HL-60 (cell line): ENCODE data around the gene ZSCAN20.

ENCODE experiments used
- DNase-seq, 2 experiments: peaks; one replicate each; pipeline ENCODE4 v3.0.0-alpha.2; 2010 to 2020; ENCODE audit warnings: low read depth in 1 of 2, low spot score in 1 of 2
- H3K27ac ChIP-seq: fragments of 250-450 bp; sonication (Bioruptor Pico); replicated peaks from 2 replicates; pipeline ENCODE4 v1.5.1; 2020; ENCODE audit warnings: mild to moderate bottlenecking, moderate library complexity
- H3K27me3 ChIP-seq: fragments of 250-450 bp; sonication (Bioruptor Pico); 2 replicates; pipeline ENCODE4 v1.5.1; 2021; ENCODE audit warnings: mild to moderate bottlenecking, moderate library complexity; ENCODE audit not compliant: insufficient read depth, poor library complexity, severe bottlenecking
- H3K4me3 ChIP-seq: replicated peaks from 2 replicates; pipeline ENCODE4 v1.5.1; 2011; ENCODE audit warnings: mild to moderate bottlenecking, control low read depth, low read length; ENCODE audit not compliant: insufficient read depth
- GABPA ChIP-seq: IDR thresholded peaks from 2 replicates; pipeline ENCODE4 v1.6.1; 2012; ENCODE audit warnings: low read depth
- POLR2AphosphoS5 ChIP-seq: IDR thresholded peaks from 2 replicates; pipeline ENCODE4 v1.6.1; 2012; ENCODE audit warnings: low read depth
- SPI1 ChIP-seq: IDR thresholded peaks from 2 replicates; pipeline ENCODE4 v1.6.1; 2012; ENCODE audit warnings: low read depth, mild to moderate bottlenecking, borderline replicate concordance
- TF ChIP-seq, protein P1 (sequence below): IDR thresholded peaks from 2 replicates; pipeline ENCODE4 v1.6.1; 2012; ENCODE audit warnings: low read depth; ENCODE audit not compliant: insufficient replicate concordance
- TF ChIP-seq, protein P2 (sequence below): IDR thresholded peaks from one replicate; pipeline ENCODE4 v1.5.1; 2011; ENCODE audit warnings: low read length, control low read depth, inconsistent platforms; ENCODE audit not compliant: insufficient read depth

Gene ZSCAN20

DNA sequence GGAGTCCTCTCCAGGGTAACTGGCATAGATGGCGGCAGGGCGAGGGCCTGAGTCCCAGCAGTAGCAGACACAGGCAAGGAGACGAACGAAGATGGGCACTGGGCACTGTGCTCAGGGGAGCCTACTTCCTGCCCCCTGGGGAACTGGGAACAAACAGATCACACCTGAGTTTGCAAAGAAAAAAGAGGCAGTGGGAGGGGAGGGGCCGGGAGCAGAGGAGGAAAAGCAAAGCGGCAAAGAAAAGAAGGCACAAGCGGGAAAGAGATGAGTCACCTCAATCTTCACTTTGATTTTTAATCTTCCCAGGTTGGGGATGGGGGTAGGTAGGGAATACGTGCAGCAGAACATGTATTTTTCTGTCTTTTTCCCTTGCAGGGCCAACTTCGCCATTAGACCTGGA, 44.0 kb downstream of the ZSCAN20 start:
- H3K27me3 ChIP-seq, result no peaks in the 10 kb centered on the region
- no peak overlapping the region for H3K4me3 ChIP-seq
- H3K27ac ChIP-seq, result no peak overlapping the region
- no peak for DNase-seq
- TF ChIP-seq, protein P1, sequence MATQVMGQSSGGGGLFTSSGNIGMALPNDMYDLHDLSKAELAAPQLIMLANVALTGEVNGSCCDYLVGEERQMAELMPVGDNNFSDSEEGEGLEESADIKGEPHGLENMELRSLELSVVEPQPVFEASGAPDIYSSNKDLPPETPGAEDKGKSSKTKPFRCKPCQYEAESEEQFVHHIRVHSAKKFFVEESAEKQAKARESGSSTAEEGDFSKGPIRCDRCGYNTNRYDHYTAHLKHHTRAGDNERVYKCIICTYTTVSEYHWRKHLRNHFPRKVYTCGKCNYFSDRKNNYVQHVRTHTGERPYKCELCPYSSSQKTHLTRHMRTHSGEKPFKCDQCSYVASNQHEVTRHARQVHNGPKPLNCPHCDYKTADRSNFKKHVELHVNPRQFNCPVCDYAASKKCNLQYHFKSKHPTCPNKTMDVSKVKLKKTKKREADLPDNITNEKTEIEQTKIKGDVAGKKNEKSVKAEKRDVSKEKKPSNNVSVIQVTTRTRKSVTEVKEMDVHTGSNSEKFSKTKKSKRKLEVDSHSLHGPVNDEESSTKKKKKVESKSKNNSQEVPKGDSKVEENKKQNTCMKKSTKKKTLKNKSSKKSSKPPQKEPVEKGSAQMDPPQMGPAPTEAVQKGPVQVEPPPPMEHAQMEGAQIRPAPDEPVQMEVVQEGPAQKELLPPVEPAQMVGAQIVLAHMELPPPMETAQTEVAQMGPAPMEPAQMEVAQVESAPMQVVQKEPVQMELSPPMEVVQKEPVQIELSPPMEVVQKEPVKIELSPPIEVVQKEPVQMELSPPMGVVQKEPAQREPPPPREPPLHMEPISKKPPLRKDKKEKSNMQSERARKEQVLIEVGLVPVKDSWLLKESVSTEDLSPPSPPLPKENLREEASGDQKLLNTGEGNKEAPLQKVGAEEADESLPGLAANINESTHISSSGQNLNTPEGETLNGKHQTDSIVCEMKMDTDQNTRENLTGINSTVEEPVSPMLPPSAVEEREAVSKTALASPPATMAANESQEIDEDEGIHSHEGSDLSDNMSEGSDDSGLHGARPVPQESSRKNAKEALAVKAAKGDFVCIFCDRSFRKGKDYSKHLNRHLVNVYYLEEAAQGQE, result no peak
- TF ChIP-seq, protein P2, sequence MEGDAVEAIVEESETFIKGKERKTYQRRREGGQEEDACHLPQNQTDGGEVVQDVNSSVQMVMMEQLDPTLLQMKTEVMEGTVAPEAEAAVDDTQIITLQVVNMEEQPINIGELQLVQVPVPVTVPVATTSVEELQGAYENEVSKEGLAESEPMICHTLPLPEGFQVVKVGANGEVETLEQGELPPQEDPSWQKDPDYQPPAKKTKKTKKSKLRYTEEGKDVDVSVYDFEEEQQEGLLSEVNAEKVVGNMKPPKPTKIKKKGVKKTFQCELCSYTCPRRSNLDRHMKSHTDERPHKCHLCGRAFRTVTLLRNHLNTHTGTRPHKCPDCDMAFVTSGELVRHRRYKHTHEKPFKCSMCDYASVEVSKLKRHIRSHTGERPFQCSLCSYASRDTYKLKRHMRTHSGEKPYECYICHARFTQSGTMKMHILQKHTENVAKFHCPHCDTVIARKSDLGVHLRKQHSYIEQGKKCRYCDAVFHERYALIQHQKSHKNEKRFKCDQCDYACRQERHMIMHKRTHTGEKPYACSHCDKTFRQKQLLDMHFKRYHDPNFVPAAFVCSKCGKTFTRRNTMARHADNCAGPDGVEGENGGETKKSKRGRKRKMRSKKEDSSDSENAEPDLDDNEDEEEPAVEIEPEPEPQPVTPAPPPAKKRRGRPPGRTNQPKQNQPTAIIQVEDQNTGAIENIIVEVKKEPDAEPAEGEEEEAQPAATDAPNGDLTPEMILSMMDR, result no peak
- no peak for TF ChIP-seq SPI1
- TF ChIP-seq POLR2AphosphoS5, result no peak
- no peak for TF ChIP-seq GABPA

DNA sequence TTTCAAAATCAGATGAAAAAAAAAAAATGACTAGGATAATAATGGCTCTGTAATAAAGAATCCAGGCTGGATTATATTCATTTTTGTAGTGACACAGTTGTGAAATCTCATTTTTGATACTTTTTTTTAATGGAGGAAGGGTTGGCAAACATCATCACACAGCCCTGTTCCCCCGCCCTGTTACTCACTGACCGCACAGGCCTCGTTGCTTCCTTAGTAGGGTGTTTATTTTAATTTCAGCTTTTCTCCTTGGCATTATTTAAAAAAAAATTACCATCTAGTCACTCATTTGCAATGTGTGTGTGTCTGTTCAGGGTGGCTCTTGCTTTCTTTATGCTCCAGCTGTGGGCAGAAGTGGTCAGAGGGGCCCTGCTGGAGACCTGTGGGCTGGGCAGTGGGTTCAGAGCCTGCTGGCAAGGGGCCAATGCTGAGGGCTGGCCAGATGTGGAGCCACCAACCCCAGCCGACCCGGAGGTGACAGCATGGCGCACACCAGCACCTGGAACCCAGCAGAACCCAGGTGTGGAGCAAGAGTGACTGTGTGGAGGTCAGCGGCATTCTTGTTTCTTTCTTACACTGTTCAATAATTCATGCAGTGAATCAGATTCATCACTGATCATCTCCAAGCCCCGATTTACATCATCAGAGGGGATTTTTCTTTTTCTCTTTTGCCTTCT, 44.6 kb downstream of the ZSCAN20 start:
- no peaks in the 10 kb centered on the region for H3K27me3 ChIP-seq
- TF ChIP-seq, protein P2, result no peak
- TF ChIP-seq SPI1 (no peak), POLR2AphosphoS5 (no peak), GABPA (no peak)
- TF ChIP-seq, protein P1, result no peak
- H3K27ac ChIP-seq, result no peak overlapping the region
- DNase-seq, result no peak
- H3K4me3 ChIP-seq, result no peak overlapping the region

DNA sequence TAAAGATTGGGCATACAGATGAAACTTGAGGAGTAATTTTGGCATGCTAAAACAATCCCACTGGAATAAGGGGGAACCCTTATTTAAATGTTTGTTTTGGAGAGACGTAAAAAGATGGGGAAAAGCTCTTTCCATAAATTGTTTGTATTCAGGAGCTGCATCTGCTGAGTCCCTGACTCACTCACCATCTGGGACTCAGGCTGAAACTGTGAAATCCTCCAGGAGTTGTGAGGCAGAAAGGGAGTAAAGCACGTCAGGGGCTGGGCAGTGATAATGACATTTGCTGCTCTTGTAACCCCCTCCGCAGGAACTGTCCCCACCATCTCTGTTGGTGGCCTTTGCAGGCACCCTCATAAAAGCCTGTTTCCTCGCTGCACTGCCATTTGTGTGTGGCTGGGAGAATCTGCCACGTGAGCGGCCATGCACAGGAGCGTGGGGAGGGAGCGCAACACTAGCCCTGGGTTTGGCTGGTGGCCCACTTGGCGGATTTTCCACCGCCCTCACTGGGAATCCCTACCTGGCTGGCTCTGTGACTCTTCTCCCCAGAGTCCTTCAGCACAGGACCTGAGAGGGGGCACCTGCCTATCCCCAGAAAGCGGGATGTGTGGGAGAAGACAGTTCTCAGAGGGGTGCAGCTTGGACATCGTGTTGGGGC, 45.3 kb downstream of the ZSCAN20 start:
- TF ChIP-seq, protein P2, result no peak
- no peak for TF ChIP-seq SPI1
- no peak for TF ChIP-seq POLR2AphosphoS5
- no peak for TF ChIP-seq GABPA
- TF ChIP-seq, protein P1, result no peak
- DNase-seq, result no peak
- no peaks in the 10 kb centered on the region for H3K27me3 ChIP-seq
- H3K27ac ChIP-seq, result no peak overlapping the region
- no peak overlapping the region for H3K4me3 ChIP-seq
